ENCODE measurements around the gene FAM187B.
A peak's percentile ranks its signal among the peaks of the same experiment; 100 is the strongest.

The FAM187B gene

DNA sequence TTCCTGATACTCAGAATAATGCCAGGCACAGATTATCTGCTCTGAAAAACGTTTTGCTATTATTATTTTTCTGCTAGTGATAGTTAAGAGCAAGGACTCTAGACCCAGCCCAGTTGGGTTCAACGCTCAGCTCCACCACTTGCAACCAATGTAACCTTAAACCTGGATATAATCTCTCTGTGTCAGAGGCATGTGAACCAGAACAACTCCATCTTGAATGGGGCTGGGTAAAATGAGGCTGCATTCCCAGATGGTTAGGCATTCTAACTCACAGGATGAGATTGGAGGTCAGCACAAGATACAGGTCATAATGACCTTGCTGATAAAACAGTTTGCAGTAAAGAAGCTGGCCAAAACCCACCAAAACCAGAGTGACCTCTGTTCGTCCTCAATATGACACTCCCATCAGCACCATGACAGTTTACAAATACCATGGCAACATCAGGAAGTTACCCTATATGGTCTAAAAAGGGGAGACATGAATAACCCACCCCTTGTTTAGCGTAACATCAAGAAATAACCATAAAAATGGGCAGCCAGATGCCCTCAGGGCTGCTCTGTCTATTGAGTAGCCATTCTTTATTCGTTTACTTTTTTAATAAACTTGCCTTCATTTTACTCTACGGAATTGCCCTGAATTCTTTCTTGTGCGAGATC is 13.6 kb downstream of the FAM187B start:
- no peaks in the 10 kb centered on the region for H3K27me3 ChIP-seq (ENCODE audit: insufficient read depth, poor library complexity, severe bottlenecking)
- no peak overlapping the region for H3K27ac ChIP-seq (replicated peaks)
- no peak for DNase-seq (ENCODE audit: low read depth in 1 of 2, low spot score in 1 of 2)
- no peak overlapping the region for H3K4me3 ChIP-seq (replicated peaks; ENCODE audit: insufficient read depth, low read length)
- TF ChIP-seq POLR2AphosphoS5 (IDR thresholded peaks at IDR 0.05; ENCODE audit: low read depth) (no peak), GABPA (IDR thresholded peaks at IDR 0.05; ENCODE audit: low read depth) (no peak), SPI1 (IDR thresholded peaks at IDR 0.05; ENCODE audit: borderline replicate concordance, low read depth) (no peak)
- TF ChIP-seq, protein P1, sequence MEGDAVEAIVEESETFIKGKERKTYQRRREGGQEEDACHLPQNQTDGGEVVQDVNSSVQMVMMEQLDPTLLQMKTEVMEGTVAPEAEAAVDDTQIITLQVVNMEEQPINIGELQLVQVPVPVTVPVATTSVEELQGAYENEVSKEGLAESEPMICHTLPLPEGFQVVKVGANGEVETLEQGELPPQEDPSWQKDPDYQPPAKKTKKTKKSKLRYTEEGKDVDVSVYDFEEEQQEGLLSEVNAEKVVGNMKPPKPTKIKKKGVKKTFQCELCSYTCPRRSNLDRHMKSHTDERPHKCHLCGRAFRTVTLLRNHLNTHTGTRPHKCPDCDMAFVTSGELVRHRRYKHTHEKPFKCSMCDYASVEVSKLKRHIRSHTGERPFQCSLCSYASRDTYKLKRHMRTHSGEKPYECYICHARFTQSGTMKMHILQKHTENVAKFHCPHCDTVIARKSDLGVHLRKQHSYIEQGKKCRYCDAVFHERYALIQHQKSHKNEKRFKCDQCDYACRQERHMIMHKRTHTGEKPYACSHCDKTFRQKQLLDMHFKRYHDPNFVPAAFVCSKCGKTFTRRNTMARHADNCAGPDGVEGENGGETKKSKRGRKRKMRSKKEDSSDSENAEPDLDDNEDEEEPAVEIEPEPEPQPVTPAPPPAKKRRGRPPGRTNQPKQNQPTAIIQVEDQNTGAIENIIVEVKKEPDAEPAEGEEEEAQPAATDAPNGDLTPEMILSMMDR (IDR thresholded peaks at IDR 0.05; ENCODE audit: insufficient read depth, low read length) = no peak
- TF ChIP-seq, protein P2, sequence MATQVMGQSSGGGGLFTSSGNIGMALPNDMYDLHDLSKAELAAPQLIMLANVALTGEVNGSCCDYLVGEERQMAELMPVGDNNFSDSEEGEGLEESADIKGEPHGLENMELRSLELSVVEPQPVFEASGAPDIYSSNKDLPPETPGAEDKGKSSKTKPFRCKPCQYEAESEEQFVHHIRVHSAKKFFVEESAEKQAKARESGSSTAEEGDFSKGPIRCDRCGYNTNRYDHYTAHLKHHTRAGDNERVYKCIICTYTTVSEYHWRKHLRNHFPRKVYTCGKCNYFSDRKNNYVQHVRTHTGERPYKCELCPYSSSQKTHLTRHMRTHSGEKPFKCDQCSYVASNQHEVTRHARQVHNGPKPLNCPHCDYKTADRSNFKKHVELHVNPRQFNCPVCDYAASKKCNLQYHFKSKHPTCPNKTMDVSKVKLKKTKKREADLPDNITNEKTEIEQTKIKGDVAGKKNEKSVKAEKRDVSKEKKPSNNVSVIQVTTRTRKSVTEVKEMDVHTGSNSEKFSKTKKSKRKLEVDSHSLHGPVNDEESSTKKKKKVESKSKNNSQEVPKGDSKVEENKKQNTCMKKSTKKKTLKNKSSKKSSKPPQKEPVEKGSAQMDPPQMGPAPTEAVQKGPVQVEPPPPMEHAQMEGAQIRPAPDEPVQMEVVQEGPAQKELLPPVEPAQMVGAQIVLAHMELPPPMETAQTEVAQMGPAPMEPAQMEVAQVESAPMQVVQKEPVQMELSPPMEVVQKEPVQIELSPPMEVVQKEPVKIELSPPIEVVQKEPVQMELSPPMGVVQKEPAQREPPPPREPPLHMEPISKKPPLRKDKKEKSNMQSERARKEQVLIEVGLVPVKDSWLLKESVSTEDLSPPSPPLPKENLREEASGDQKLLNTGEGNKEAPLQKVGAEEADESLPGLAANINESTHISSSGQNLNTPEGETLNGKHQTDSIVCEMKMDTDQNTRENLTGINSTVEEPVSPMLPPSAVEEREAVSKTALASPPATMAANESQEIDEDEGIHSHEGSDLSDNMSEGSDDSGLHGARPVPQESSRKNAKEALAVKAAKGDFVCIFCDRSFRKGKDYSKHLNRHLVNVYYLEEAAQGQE (IDR thresholded peaks at IDR 0.05; ENCODE audit: insufficient replicate concordance, low read depth) = no peak

DNA sequence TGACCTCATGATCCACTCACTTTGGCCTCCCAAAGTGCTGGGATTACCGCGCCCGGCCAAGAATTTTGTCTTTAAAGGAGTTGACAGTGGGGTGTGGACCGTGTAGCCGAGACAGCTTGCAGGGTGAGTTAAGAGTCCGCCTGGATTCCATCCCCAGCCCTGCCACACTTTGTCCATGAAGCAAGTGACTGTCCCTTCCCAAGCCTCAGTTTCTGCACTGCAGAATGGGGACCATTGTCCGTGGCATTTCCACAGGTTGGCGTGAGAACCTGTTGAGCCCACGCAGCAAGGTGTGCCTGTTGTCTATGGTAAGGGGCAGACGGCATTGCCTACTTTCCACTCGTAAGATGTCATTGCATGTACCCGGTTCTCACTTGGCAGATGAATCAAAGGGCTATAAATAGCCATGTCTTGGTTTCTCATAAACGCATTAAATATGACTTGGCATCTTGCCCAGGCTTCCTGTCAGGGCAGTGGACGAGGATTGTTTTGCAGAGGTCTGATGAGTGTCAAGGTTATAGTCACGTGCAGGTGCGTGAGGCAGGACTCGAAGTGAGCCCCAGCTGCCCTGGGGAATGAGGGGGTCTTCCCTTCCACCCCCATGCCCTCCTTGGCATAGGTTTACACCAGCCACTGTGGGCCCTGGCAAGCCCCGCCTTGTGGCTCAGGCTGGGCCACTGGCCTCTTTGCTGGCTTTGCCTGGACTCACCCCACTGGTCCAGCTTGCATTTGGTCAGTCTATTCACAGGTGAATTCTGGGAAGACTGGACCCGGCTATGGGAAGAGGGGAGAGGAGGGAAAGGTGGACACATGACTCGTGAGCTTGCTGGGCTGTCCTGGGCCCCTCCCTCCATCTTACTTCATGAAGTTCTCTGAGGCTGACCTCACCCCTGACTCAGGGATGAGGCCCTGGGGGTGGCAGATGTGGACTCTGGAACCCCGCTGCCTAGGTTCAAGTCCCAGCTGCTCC is 14.6 kb downstream of the FAM187B start:
- DNase-seq (ENCODE audit: low read depth in 1 of 2, low spot score in 1 of 2) = peak; percentile 43 to 69
- no peak overlapping the region for H3K27ac ChIP-seq (replicated peaks)

DNA sequence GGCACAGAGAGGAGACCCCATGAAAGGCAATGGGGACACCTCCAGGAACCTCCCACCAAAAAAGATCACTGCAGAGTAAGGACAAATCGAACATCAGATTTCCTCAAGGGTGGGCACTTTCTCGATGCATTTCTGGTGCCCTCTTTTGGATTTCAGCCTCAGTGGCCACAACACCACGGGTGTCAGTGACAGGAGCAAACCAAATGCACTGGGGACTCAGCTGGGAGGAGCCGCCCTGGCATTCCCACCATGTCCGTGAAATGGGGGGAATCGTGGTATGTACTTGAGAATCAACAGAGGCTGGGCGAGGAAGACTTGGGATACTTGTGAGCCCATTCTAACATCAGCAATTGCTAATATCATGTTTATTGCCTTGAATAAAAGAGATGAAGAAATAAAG is 16.3 kb downstream of the FAM187B start:
- no peak for DNase-seq (ENCODE audit: low read depth in 1 of 2, low spot score in 1 of 2)
- Histone ChIP-seq H3K27me3 (ENCODE audit: insufficient read depth, poor library complexity, severe bottlenecking) (no peaks in the 10 kb centered on the region), H3K27ac (replicated peaks) (no peak overlapping the region), H3K4me3 (replicated peaks; ENCODE audit: insufficient read depth, low read length) (no peak overlapping the region)
- TF ChIP-seq SPI1 (IDR thresholded peaks at IDR 0.05; ENCODE audit: borderline replicate concordance, low read depth) (no peak), POLR2AphosphoS5 (IDR thresholded peaks at IDR 0.05; ENCODE audit: low read depth) (no peak), GABPA (IDR thresholded peaks at IDR 0.05; ENCODE audit: low read depth) (no peak)
- TF ChIP-seq, protein P1 (IDR thresholded peaks at IDR 0.05; ENCODE audit: insufficient read depth, low read length) = no peak
- TF ChIP-seq, protein P2 (IDR thresholded peaks at IDR 0.05; ENCODE audit: insufficient replicate concordance, low read depth) = no peak

More for the DNA sequence above, 14.6 kb downstream of the FAM187B start:
- Histone ChIP-seq H3K4me3 (replicated peaks; ENCODE audit: insufficient read depth, low read length) (no peak overlapping the region), H3K27me3 (ENCODE audit: insufficient read depth, poor library complexity, severe bottlenecking) (no peaks in the 10 kb centered on the region)
- TF ChIP-seq GABPA (IDR thresholded peaks at IDR 0.05; ENCODE audit: low read depth) (no peak), POLR2AphosphoS5 (IDR thresholded peaks at IDR 0.05; ENCODE audit: low read depth) (no peak), SPI1 (IDR thresholded peaks at IDR 0.05; ENCODE audit: borderline replicate concordance, low read depth) (no peak)
- TF ChIP-seq, protein P1 (IDR thresholded peaks at IDR 0.05; ENCODE audit: insufficient read depth, low read length) = no peak
- TF ChIP-seq, protein P2 (IDR thresholded peaks at IDR 0.05; ENCODE audit: insufficient replicate concordance, low read depth) = no peak

Measured in HL-60 (cell line).